ENCODE measurements around the gene CCSER2. TPM values are rescaled to one million over a fixed set of nuclear protein-coding genes. Genes with fewer than 3 reads are reported as not detected.

CCSER2 gene
- polyA plus RNA-seq, 1 donor (not counting 4 experiments of a cell fraction or from before 2014, with no cell fraction given): 26.7 TPM

DNA sequence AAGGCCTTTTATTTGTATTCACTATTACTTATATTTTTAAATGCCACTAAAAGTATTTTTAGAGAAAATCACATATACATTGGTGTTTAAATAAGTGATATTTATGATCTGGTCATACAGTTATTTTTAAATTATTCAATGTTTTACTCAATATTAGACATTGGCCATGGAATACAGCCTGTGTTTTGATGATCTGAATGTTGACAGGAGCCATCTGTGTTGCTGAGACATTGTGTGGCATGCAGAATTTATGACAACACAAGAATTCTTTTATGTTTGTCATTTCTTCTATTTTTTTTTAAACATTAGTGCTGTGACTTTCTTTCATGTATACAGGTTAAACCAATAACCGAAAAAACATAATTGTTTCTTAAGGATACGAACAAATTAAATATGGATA is 156.2 kb downstream of the CCSER2 start:
- H3K4me3 ChIP-seq (ENCODE audit: control insufficient read depth in 2 of 3, extremely low read depth in 1 of 3, insufficient read depth in 2 of 3, low read depth in 1 of 3, low read length in 3 of 3): no peak overlapping the region
- no peaks in the 10 kb centered on the region for H4K20me1 ChIP-seq (ENCODE audit: control insufficient read depth, extremely low read depth, insufficient read depth, low read length)
- no peaks in the 10 kb centered on the region for H3K4me1 ChIP-seq (ENCODE audit: control insufficient read depth, extremely low read depth, insufficient read depth, low read length)
- no peaks in the 10 kb centered on the region for H3K79me2 ChIP-seq (ENCODE audit: control insufficient read depth, insufficient read depth, low read length)
- DNase-seq (ENCODE audit: low read depth, low spot score) (no peak), FAIRE-seq (no peak)
- TF ChIP-seq, protein P1, sequence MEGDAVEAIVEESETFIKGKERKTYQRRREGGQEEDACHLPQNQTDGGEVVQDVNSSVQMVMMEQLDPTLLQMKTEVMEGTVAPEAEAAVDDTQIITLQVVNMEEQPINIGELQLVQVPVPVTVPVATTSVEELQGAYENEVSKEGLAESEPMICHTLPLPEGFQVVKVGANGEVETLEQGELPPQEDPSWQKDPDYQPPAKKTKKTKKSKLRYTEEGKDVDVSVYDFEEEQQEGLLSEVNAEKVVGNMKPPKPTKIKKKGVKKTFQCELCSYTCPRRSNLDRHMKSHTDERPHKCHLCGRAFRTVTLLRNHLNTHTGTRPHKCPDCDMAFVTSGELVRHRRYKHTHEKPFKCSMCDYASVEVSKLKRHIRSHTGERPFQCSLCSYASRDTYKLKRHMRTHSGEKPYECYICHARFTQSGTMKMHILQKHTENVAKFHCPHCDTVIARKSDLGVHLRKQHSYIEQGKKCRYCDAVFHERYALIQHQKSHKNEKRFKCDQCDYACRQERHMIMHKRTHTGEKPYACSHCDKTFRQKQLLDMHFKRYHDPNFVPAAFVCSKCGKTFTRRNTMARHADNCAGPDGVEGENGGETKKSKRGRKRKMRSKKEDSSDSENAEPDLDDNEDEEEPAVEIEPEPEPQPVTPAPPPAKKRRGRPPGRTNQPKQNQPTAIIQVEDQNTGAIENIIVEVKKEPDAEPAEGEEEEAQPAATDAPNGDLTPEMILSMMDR (optimal IDR thresholded peaks at IDR 0.05 in 1 of 3, IDR thresholded peaks at IDR 0.05 in 1 of 3, conservative IDR thresholded peaks at IDR 0.05 in 1 of 3; ENCODE audit: extremely low read depth in 1 of 3, insufficient read depth in 2 of 3, low read length in 3 of 3): no peak
- no peak for TF ChIP-seq EZH2 (IDR thresholded peaks at IDR 0.05; ENCODE audit: low read length)
- dilution Hi-C loops (cut with MboI; ENCODE audit: extremely low pct_ligation_motif_present, low sequenced_read_pairs): no loop called here
- no peaks in the 10 kb centered on the region for H3K9me1 ChIP-seq (ENCODE audit: control insufficient read depth, extremely low read depth, insufficient read depth, low read length)
- no peaks in the 10 kb centered on the region for H3K36me3 ChIP-seq (ENCODE audit: control insufficient read depth in 2 of 2, extremely low read depth in 1 of 2, insufficient read depth in 2 of 2, low read length in 2 of 2)
- H3K27ac ChIP-seq (ENCODE audit: control insufficient read depth, insufficient read depth, low read length): no peak overlapping the region
- H3K4me2 ChIP-seq (ENCODE audit: control insufficient read depth, extremely low read depth, insufficient read depth, low read depth, low read length): no peak overlapping the region
- no peak overlapping the region for H2AFZ ChIP-seq (ENCODE audit: control insufficient read depth, low read length)
- H3K9ac ChIP-seq (ENCODE audit: control insufficient read depth, extremely low read depth, insufficient read depth, low read length): no peak overlapping the region
- no peaks in the 10 kb centered on the region for H3K27me3 ChIP-seq (ENCODE audit: control insufficient read depth, extremely low read depth, insufficient read depth, low read length)
- H3K9me3 ChIP-seq (ENCODE audit: control insufficient read depth, low read depth, low read length): no peaks in the 10 kb centered on the region

DNA sequence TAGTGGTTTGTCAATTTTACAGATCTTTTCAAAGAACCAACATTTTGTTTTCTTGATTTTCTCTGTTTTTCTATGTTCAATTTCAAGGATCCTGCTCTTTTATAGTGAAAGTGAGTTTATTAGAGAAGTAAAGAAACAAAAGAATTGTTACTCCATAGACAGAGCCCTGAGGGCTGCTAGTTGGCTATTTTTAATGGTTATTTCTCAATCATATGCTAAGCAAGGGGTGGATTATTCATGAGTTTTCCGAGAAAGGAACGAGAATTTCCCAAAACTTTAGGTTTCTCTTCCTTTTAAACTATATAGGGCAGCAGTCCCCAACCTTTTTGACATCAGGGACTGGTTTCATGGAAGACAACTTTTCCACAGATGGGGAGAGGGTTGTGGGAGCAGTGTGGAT is 165.0 kb downstream of the CCSER2 start:
- no peak overlapping the region for H2AFZ ChIP-seq (ENCODE audit: control insufficient read depth, low read length)
- peaks cover 23% of the 10 kb centered on the region for H3K4me1 ChIP-seq (ENCODE audit: control insufficient read depth, extremely low read depth, insufficient read depth, low read length)
- H3K27me3 ChIP-seq (ENCODE audit: control insufficient read depth, extremely low read depth, insufficient read depth, low read length): no peaks in the 10 kb centered on the region
- DNase-seq (ENCODE audit: low read depth, low spot score) (no peak), FAIRE-seq (no peak)
- H3K4me2 ChIP-seq (ENCODE audit: control insufficient read depth, extremely low read depth, insufficient read depth, low read depth, low read length): no peak overlapping the region
- TF ChIP-seq, protein P1 (optimal IDR thresholded peaks at IDR 0.05 in 1 of 3, IDR thresholded peaks at IDR 0.05 in 1 of 3, conservative IDR thresholded peaks at IDR 0.05 in 1 of 3; ENCODE audit: extremely low read depth in 1 of 3, insufficient read depth in 2 of 3, low read length in 3 of 3): no peak
- TF ChIP-seq EZH2 (IDR thresholded peaks at IDR 0.05; ENCODE audit: low read length): no peak
- no peaks in the 10 kb centered on the region for H3K9me1 ChIP-seq (ENCODE audit: control insufficient read depth, extremely low read depth, insufficient read depth, low read length)
- no peak overlapping the region for H3K4me3 ChIP-seq (ENCODE audit: control insufficient read depth in 2 of 3, extremely low read depth in 1 of 3, insufficient read depth in 2 of 3, low read depth in 1 of 3, low read length in 3 of 3)
- H3K27ac ChIP-seq (ENCODE audit: control insufficient read depth, insufficient read depth, low read length): no peak overlapping the region
- dilution Hi-C loops (cut with MboI; ENCODE audit: extremely low pct_ligation_motif_present, low sequenced_read_pairs): no loop called here
- H3K79me2 ChIP-seq (ENCODE audit: control insufficient read depth, insufficient read depth, low read length): peaks cover 13% of the 10 kb centered on the region
- H3K9ac ChIP-seq (ENCODE audit: control insufficient read depth, extremely low read depth, insufficient read depth, low read length): no peak overlapping the region
- H3K9me3 ChIP-seq (ENCODE audit: control insufficient read depth, low read depth, low read length): no peaks in the 10 kb centered on the region
- H4K20me1 ChIP-seq (ENCODE audit: control insufficient read depth, extremely low read depth, insufficient read depth, low read length): no peaks in the 10 kb centered on the region
- no peaks in the 10 kb centered on the region for H3K36me3 ChIP-seq (ENCODE audit: control insufficient read depth in 2 of 2, extremely low read depth in 1 of 2, insufficient read depth in 2 of 2, low read length in 2 of 2)
